IPS DF 19.7 (cell line): ENCODE measurements around the gene ZPBP2.
"Not testable (repeated sequence)": the region's sequence is repeated elsewhere in the genome, so short reads cannot be mapped to it uniquely, and the experiment has no call there.

Source experiments
- DNase-seq: peaks from one replicate; pipeline ENCODE4 v3.0.0-alpha.2; 2013; ENCODE audit warnings: low read depth, low spot score

Gene ZPBP2

GRCh38 chr17:39855911-39856649 lies 11.9 kb upstream of the ZPBP2 start:
- DNase-seq: not testable (repeated sequence)

- no peak for DNase-seq
Measured at GRCh38 chr17:39861235-39861634, 6.8 kb upstream of the ZPBP2 start.

DNA sequence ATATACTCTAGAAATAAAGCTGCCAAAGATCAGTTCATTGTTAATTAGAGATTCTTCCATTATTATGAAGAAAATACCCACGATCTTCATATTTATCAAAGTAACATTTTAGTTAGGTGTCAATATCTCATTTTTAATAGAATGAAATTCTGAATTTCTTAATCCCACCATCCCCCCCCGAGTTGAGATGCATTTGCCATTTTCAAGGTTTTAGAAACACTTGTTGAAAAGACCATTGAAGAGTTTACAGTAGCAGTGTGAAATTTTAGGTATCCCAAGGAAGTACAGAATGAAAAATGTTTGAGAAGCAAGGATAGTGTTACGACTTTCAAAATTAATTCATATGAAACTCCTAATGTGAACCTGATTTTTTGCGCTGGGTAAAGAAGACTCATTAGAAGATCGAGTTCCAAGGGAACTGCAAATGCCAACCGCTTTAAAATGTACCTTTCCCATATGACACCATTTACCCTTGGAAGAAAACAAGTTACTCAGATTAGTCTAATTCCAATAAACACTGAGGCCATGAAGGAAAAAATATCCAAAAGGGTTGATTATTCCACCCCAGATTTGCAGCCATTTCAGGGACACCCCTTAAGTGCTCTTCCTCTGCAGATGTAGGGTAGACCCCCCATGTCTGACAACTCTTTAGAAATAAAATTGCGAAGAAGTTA lies 4.6 kb upstream of the ZPBP2 start:
- DNase-seq: no peak

DNA sequence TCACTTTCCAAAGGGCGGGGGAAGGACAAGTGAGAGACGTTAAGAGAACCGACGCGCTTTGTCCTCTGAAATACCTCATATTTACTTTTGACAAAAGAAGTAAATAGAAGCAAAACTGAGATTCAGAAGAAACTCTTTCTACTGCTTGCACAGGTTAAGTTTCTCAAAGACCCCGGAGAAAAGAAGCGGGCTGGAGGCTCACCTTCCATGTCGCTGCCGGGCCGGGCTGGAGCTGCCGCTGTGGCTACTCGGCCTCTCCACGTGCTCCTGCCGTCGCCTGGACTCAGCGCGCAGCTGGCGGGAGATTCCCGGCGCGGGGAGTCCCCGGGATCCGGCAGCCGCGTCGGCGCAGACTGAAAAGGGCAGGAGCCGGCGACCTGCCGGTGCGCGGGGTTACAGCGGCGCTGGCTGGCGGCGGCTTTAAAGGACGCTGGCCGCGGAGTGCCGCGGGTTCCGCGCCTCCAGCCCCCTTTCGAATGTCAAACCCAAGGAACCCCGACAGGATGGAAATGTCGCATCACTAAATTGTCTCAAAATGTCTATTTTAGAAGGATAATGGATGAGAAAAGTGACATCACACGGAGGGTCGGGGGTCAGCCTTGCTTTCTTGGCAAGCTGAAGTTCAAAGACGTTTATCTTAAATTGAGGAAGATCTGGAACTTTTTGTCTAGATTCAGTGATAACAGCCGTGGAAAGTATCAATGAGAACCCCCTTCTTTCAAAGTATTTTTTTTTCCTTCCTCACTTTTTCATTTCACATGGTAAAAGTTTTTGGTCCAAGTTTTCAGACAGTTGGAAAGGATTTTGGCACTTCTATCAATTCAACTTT lies 3.9 kb upstream of the ZPBP2 start, which contains the start of gene IKZF3:
Gene IKZF3, minus strand, starts transcription at position 395 of the 829 bp plus-strand sequence. Its CDS starts 186 bp downstream, at position 209.
- peak; percentile 40 for DNase-seq

- DNase-seq: no peak
Measured at GRCh38 chr17:39866013-39866730, 1.8 kb upstream of the ZPBP2 start.

DNA sequence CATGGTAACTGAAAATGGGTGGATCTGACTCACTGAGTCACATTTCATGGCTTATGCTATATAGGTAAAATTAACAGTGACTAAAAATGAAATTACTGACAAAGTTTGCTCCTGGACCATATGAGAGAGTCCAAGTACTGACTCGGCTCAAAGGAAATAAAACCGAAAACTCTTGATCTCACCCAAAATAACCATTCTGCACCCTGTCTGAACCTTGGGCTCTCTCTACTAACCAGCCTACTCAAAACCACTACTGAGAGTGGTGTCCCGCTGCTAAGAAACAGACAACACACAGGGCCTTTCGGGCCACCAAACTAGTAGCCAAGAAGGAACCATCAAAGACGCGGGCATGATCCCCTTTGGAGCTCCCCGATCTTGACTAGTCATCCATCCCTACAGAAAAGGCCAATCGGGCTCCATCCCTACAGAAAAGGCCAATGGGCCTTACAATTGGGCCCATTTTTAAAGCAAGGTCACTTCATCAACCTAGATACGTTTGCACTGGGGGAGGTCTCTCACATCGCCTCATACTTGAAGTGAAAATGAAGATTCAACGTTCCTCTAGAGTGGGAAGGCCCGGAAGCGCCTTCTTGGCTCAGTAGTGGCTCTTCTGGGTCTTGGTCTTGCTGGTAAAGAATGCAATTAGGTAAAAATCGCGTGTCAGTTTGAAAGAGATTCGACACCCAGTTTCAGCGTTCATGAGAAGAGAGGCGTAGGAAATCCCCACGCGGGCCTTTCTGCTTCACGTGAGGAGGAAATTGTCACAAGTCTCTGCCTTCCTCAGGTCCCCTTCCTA lies 720 bp upstream of the ZPBP2 start:
- no peak for DNase-seq

DNA sequence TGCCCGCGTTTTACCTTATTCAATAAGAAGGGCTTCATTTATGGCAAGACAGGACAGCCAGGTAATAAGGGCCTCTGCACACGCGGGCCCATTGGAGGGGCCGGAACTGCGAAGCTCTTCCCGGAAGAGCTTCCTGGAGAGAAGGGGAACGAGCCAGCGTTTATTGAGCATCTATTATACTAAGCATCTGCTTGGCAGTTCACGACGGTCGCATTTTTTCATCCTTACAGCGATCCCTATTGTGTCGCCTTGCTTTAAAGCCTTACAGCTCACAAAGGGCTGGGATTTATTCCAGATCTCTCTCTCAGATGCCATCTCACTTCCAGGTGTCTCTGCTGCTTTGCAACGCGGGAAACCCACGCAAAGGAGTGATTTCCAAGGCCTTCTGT lies 546 bp downstream of the ZPBP2 start:
- no peak for DNase-seq

DNA sequence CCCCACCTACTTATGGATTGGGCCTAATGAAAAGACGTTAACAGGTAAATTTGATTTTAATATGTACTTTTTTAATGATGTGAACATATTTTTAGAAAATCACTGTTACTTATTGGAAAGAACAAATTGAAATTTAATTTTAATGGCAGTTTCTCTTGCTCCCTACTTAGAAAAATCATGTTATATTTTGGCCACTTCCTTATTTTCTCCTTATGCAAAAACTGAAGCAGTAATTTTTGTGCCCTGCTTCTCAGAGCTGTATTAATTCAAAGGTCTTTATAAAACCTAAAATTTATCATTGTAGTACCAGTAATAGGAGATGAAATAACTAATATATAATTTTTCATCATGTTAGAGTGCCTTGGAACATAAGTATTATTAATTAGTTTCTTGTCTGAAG lies 2.8 kb downstream of the ZPBP2 start:
- no peak for DNase-seq

DNA sequence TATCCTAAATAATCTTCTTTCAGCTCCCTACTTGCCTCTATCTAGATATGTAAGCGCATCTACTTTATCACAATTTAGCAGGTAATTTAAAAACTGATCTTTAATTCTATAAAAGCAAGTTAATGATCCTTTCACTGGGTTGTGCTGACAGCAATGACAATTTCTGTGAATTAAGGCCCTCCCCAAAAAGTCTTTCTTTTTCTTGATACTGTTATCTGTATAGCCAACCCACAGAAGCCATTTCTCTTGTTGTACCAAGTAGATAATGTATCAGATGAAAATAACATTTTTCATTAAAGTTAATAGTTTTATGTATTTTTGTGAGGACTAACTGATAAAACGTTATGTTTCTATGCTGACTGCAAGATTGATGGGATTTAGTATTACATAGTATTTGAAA lies 3.8 kb downstream of the ZPBP2 start:
- no peak for DNase-seq

- DNase-seq: no peak
Measured at GRCh38 chr17:39872751-39873150, 4.7 kb downstream of the ZPBP2 start.

GRCh38 chr17:39886102-39886501 lies 18.1 kb downstream of the ZPBP2 start:
- not testable (repeated sequence) for DNase-seq

GRCh38 chr17:39887078-39887477 lies 19.1 kb downstream of the ZPBP2 start:
- no peak for DNase-seq

DNA sequence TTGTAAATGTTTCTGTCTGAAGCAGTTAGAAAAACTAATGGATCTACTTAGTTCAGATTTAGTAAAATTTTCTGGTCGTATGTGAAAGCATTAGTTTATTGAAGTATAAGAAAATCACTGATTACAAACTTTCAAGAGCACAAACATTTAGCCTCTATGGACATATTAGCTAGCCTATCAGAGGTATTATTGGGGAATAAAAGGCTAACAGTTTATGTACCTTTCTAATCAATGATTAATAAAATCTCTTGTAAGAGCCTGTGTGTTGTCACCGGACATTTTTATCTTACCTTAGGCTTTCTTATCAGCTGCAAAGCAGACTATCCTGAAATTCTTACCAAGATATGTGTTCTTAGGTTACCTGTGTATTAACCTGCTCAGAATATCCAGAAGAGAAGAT lies 21.2 kb downstream of the ZPBP2 start:
- DNase-seq: no peak

- DNase-seq: no peak
Measured at GRCh38 chr17:39894681-39895376, 26.8 kb downstream of the ZPBP2 start.

- no peak for DNase-seq
Measured at GRCh38 chr17:39898088-39898487, 30.1 kb downstream of the ZPBP2 start.

GRCh38 chr17:39899215-39899614 lies 31.2 kb downstream of the ZPBP2 start:
- DNase-seq: no peak

GRCh38 chr17:39902027-39902426 lies 34.0 kb downstream of the ZPBP2 start:
- not testable (repeated sequence) for DNase-seq

DNA sequence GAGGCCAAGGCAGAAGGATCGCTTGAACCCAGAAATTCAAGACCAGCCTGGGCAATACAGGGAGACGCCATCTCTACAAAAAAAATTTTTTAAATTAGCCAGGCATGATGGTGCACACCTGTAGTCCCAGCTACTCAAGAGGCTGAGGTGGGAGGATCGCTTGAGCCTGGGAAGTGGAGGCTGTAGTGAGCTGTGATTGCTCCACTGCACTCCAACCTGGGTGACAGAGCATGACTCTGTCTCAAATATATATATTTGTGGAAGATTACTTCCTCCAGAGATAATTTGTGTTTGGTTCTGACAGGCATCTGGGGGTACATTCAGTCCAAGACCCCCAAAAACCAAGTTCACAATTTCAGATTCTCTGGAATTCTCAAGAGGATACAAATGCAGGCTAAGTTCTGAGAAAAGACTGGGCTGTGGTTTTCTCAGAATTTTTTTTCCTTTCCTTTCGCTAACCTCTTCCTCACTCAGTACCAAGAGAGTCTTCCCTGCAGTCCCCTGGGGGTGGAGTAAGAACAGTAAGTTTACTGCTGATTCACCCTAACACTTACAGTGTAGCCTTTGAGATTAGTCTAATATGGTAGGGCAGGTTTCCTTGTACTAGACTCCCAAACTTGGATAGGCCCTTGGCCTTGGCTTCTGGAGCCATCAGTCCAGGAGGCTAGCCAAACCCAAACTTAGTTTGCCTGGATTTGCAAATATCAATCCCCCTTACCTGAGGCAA lies 35.3 kb downstream of the ZPBP2 start:
- DNase-seq: no peak

- no peak for DNase-seq
Measured at GRCh38 chr17:39904990-39905288, 36.9 kb downstream of the ZPBP2 start.
